Measurements from ENCODE around the gene PLBD2. TPM values are rescaled to one million over a fixed set of nuclear protein-coding genes. Genes with fewer than 3 reads are reported as not detected.

Gene PLBD2, protein sequence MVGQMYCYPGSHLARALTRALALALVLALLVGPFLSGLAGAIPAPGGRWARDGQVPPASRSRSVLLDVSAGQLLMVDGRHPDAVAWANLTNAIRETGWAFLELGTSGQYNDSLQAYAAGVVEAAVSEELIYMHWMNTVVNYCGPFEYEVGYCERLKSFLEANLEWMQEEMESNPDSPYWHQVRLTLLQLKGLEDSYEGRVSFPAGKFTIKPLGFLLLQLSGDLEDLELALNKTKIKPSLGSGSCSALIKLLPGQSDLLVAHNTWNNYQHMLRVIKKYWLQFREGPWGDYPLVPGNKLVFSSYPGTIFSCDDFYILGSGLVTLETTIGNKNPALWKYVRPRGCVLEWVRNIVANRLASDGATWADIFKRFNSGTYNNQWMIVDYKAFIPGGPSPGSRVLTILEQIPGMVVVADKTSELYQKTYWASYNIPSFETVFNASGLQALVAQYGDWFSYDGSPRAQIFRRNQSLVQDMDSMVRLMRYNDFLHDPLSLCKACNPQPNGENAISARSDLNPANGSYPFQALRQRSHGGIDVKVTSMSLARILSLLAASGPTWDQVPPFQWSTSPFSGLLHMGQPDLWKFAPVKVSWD
- total RNA-seq (2022; extraction: Qiagen RNA extraction): 25.4 to 46.6 TPM (median 43.2 TPM) in 5 replicates

DNA sequence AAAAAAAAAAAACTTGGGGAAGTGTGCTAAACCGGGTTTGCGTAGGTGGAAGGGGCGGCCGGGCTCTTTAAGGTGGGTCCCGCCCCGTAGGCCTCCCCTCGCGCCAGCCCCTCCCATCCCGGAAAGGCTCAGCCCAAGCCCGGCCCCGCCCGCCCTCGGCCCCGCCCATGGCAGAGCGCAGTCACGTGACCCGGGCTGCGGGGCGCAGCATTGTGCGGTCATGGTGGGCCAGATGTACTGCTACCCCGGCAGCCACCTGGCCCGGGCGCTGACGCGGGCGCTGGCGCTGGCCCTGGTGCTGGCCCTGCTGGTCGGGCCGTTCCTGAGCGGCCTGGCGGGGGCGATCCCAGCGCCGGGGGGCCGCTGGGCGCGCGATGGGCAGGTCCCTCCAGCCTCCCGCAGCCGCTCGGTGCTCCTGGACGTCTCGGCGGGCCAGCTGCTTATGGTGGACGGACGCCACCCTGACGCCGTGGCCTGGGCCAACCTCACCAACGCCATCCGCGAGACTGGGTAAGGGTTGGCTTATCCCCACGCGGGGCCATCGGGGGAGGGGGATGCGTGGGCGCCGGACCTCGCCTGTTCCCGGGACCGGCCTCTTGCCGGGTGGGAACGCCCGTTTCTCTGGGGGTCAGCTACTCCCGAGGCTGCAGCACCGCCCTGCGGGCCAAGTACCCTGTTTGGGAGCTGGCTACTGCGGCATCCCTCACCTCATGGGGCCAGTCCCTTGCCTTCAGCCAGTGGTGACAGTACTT, at the start of gene PLBD2:
Gene PLBD2 (plus strand): TSS at position 207 of the 752 bp plus-strand sequence. CDS start 14 bp downstream, at position 221.

DNA sequence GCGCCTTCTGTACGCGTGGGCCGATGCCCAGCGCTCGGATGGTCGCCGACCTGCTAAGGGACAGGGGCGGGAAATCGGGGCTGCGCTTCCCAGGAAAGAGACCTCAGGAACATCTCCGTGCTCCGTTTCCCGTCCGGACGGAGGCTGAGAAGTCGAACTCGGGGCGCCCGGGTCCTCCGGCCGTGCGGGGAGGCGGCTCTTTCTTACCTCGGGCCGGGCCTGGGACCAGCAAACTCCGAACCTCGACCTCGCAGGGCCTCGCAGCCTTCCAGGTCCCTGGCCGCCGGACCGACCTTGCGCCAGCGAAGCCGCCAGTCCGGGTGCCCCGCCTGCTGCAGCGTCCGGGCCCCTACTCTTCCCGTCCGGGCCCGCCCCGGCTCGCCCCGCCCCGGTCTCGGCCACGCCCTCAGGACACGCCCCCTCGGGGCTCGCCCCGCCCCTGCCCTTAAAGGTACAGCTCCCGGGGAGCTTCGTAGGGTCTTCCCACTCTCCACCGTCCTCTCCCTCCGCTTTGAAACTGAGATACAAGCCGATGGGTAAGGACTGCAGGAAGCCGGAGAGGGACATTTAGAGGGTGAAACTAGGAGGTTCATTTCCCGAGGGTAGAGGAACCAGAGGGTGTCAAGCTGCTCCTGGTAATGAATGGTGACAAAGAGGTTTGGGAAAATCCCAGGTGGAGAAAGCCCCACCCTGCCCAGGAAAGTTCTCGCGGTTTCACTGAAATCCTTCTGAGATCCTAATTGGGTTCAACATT, 23.4 kb upstream of the PLBD2 start, which contains the start of gene SLC8B1:
Gene SLC8B1 (minus strand): TSS at position 324 of the 754 bp plus-strand sequence. CDS start 2,231 bp downstream, outside the sequence.

GRCh38 chr12:113403435-113404415, 45.3 kb downstream of the PLBD2 start, which contains the start of gene SDS:
Gene SDS (minus strand): TSS chr12:113403887. CDS start chr12:113399708, 4,179 bp downstream.

GRCh38 chr12:113422030-113422885, 63.9 kb downstream of the PLBD2 start, which contains the start of gene SDSL:
Gene SDSL (plus strand): TSS chr12:113422380. CDS start chr12:113427983, 5,603 bp downstream.

Other genes with a start within 250 kb of the PLBD2 start
- gene RASAL1, start 222.8 kb upstream of the PLBD2 start, total RNA-seq (2022; extraction: Qiagen RNA extraction): 0.17 to 0.32 TPM (median 0.27 TPM) in 5 replicates
- 0.09 to 0.14 TPM (median 0.11 TPM) in 3 of 5 replicates, not detected in the others for gene CFAP73, start 208.9 kb upstream of the PLBD2 start, total RNA-seq (2022; extraction: Qiagen RNA extraction)
- gene DDX54, start 173.1 kb upstream of the PLBD2 start, total RNA-seq (2022; extraction: Qiagen RNA extraction): 47.3 to 86.4 TPM (median 79.0 TPM) in 5 replicates
- gene RITA1, start 172.9 kb upstream of the PLBD2 start, total RNA-seq (2022; extraction: Qiagen RNA extraction): 23.2 to 33.1 TPM (median 32.7 TPM) in 5 replicates
- gene TPCN1, start 137.1 kb upstream of the PLBD2 start, total RNA-seq (2022; extraction: Qiagen RNA extraction): 13.2 to 21.3 TPM (median 19.8 TPM) in 5 replicates
- gene SLC8B1, start 23.5 kb upstream of the PLBD2 start, total RNA-seq (2022; extraction: Qiagen RNA extraction): 7.1 to 10.5 TPM (median 9.6 TPM) in 5 replicates
- gene SDS, start 45.3 kb downstream of the PLBD2 start, total RNA-seq (2022; extraction: Qiagen RNA extraction): 0.31 to 1.9 TPM (median 1.7 TPM) in 5 replicates
- gene SDSL, start 63.8 kb downstream of the PLBD2 start, total RNA-seq (2022; extraction: Qiagen RNA extraction): 22.3 to 26.3 TPM (median 24.0 TPM) in 5 replicates
- 0.05 to 0.08 TPM (median 0.06 TPM) in 3 of 5 replicates, not detected in the others for gene LHX5, start 113.3 kb downstream of the PLBD2 start, total RNA-seq (2022; extraction: Qiagen RNA extraction)